ENCODE measurements around the gene FBXO33.

Gene FBXO33

DNA sequence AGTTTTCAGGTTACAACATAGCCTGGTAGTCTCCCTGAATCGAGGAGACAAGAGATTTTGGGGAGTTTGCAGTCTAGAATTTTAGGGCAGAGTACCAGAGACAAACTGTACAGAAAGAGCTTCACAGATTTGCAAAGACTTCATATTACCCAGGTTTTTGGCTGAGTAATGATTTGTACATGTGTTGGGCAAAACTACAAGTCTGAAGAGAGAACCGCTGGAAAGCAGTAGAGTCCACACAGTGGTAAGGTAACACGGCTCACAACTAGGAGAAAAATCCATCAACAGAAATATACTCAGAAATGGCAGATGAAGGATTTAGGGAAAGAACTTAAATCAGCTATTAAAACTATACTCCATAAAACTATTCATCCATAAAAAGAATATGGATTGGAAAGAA, 25.7 kb downstream of the FBXO33 start:
- Histone ChIP-seq H3K27ac (ENCODE audit: insufficient read depth, low read length, poor library complexity, severe bottlenecking) (no peak overlapping the region), H3K4me1 (ENCODE audit: control insufficient read depth, insufficient read depth, low read length, poor library complexity, severe bottlenecking) (no peaks in the 10 kb centered on the region), H3K4me3 (ENCODE audit: insufficient read depth, low read depth, low read length, poor library complexity, severe bottlenecking) (no peak overlapping the region), H3K27me3 (replicated peaks; ENCODE audit: control insufficient read depth, insufficient read depth, low read length, poor library complexity, severe bottlenecking) (no peaks in the 10 kb centered on the region), H3K36me3 (ENCODE audit: control insufficient read depth, insufficient read depth, low read length) (peaks cover under 1% of the 10 kb centered on the region), H3K9me3 (ENCODE audit: control insufficient read depth, low read length) (no peaks in the 10 kb centered on the region)
- DNase-seq = no peak

DNA sequence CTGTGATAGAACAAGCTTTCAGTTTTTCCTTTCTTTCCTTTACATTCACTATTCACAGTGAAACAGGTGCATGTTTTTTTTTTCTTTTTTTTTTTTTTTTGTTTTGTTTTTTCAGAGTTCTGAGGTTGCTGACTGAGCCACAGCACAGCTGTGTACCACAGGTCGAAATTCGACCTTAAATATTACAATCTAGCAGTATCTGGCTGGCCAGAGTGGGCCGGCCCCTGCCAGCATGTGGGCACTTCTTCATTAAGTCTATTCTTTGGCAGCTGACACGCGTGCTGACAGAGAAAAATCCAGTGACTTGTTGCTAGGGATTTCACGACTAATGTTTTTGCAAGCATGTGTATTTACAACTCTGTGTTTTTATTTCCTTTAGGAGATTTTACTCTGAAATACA, 33.9 kb downstream of the FBXO33 start:
- Histone ChIP-seq H3K9me3 (ENCODE audit: control insufficient read depth, low read length) (no peaks in the 10 kb centered on the region), H3K36me3 (ENCODE audit: control insufficient read depth, insufficient read depth, low read length) (peaks cover 52% of the 10 kb centered on the region), H3K4me1 (ENCODE audit: control insufficient read depth, insufficient read depth, low read length, poor library complexity, severe bottlenecking) (no peaks in the 10 kb centered on the region), H3K27me3 (replicated peaks; ENCODE audit: control insufficient read depth, insufficient read depth, low read length, poor library complexity, severe bottlenecking) (no peaks in the 10 kb centered on the region), H3K27ac (ENCODE audit: insufficient read depth, low read length, poor library complexity, severe bottlenecking) (no peak overlapping the region), H3K4me3 (ENCODE audit: insufficient read depth, low read depth, low read length, poor library complexity, severe bottlenecking) (no peak overlapping the region)
- DNase-seq = no peak

DNA sequence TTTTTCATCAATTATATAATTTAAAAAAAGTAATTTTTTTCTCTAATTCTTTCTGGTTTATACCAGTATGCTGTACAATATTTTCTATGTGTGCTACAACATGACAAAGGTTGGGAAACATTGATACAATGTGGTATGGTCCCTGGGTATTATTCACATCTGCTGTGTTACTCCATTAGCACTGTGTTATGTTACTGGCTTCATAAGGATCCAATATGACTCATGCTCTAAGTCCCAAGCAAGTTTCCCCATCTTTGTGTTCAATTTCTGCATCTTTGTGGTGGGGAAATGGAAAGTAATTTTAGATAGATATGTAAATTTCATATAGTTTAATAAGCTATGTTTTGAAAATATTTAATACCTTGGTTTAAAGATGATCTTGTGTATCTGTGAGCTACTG, 35.8 kb downstream of the FBXO33 start:
- Histone ChIP-seq H3K4me1 (ENCODE audit: control insufficient read depth, insufficient read depth, low read length, poor library complexity, severe bottlenecking) (no peaks in the 10 kb centered on the region), H3K27ac (ENCODE audit: insufficient read depth, low read length, poor library complexity, severe bottlenecking) (no peak overlapping the region), H3K27me3 (replicated peaks; ENCODE audit: control insufficient read depth, insufficient read depth, low read length, poor library complexity, severe bottlenecking) (no peaks in the 10 kb centered on the region), H3K4me3 (ENCODE audit: insufficient read depth, low read depth, low read length, poor library complexity, severe bottlenecking) (no peak overlapping the region), H3K9me3 (ENCODE audit: control insufficient read depth, low read length) (no peaks in the 10 kb centered on the region), H3K36me3 (ENCODE audit: control insufficient read depth, insufficient read depth, low read length) (peaks cover 50% of the 10 kb centered on the region)
- DNase-seq = no peak

DNA sequence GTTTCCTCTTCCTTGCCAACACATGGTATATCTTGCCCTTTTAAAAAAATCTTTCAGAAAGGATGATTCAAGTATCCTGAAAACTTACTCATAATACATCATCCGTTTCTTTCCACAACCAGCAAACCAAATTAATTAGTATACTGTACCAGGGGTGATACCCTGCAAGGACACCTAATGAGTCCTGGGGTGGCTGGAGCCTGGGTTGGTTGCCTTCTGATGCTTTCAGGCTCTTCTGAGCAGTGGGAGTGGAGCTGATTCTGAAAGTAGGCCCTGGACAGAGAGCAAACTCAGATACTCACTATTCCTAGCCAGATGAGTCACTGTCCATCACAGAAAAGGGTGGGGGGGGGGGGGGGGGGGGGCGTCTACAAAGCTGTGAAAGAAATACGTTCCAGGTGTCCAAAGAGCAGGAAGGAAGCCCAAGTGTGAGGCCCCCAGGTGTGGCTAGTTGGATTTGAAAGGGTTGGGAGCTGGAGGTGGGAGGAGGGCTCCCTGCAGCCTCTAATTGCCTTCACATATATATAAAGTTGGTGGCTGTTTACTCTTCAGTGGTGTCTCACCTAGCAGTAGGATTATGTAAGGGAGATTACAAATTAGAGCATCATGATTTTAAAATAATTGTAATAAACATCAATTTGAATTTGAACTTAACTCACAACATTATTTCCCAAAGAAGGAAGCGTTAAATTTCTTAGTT, 36.5 kb downstream of the FBXO33 start:
- Histone ChIP-seq H3K27ac (ENCODE audit: insufficient read depth, low read length, poor library complexity, severe bottlenecking) (no peak overlapping the region), H3K9me3 (ENCODE audit: control insufficient read depth, low read length) (no peaks in the 10 kb centered on the region), H3K27me3 (replicated peaks; ENCODE audit: control insufficient read depth, insufficient read depth, low read length, poor library complexity, severe bottlenecking) (no peaks in the 10 kb centered on the region), H3K36me3 (ENCODE audit: control insufficient read depth, insufficient read depth, low read length) (peaks cover 45% of the 10 kb centered on the region), H3K4me3 (ENCODE audit: insufficient read depth, low read depth, low read length, poor library complexity, severe bottlenecking) (no peak overlapping the region), H3K4me1 (ENCODE audit: control insufficient read depth, insufficient read depth, low read length, poor library complexity, severe bottlenecking) (no peaks in the 10 kb centered on the region)
- no peak for DNase-seq

DNA sequence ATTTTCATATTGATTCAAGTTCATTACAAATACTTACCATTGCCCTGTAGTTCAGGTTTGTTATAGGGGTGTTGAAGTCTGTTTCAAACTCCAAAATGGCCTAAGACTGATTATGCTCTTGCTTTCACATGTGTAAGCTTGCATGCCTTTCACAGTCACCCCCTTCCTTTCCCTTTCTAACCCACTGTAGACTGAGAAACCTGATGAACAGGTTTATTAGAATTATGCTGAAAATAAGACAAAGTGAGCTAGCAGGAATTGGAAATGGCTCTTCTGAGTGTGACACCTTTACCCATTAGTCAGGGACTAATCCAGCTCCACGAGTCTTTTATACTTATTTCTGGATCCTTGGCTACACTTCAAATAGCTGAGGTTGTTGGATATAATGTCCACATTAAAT, 38.9 kb downstream of the FBXO33 start:
- H3K36me3 ChIP-seq (ENCODE audit: control insufficient read depth, insufficient read depth, low read length) = peaks cover 23% of the 10 kb centered on the region
- no peak overlapping the region for H3K4me3 ChIP-seq (ENCODE audit: insufficient read depth, low read depth, low read length, poor library complexity, severe bottlenecking)
- H3K27ac ChIP-seq (ENCODE audit: insufficient read depth, low read length, poor library complexity, severe bottlenecking) = no peak overlapping the region
- H3K9me3 ChIP-seq (ENCODE audit: control insufficient read depth, low read length) = no peaks in the 10 kb centered on the region
- no peak for DNase-seq
- no peaks in the 10 kb centered on the region for H3K27me3 ChIP-seq (replicated peaks; ENCODE audit: control insufficient read depth, insufficient read depth, low read length, poor library complexity, severe bottlenecking)
- H3K4me1 ChIP-seq (ENCODE audit: control insufficient read depth, insufficient read depth, low read length, poor library complexity, severe bottlenecking) = no peaks in the 10 kb centered on the region

DNA sequence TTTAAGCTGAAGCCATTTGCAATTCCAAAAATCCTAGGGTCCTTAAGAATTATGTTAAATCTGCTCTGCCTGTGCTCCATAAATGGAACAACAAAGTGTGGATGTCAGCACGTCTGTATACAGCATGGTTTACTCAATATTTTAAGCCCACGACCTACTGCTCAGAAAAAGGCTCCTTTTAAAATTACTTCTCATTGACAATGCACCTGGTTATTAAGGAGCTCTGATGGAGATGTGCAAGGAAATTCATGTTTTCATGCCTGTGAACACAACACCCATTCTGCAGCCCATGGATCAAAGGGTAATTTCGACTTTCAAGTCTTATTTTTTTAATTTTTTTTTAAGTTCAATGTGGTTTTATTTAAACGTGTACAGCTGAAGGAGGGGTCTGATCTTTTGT, 48.1 kb downstream of the FBXO33 start:
- Histone ChIP-seq H3K9me3 (ENCODE audit: control insufficient read depth, low read length) (no peaks in the 10 kb centered on the region), H3K27ac (ENCODE audit: insufficient read depth, low read length, poor library complexity, severe bottlenecking) (no peak overlapping the region), H3K4me3 (ENCODE audit: insufficient read depth, low read depth, low read length, poor library complexity, severe bottlenecking) (no peak overlapping the region), H3K27me3 (replicated peaks; ENCODE audit: control insufficient read depth, insufficient read depth, low read length, poor library complexity, severe bottlenecking) (no peaks in the 10 kb centered on the region), H3K36me3 (ENCODE audit: control insufficient read depth, insufficient read depth, low read length) (no peaks in the 10 kb centered on the region), H3K4me1 (ENCODE audit: control insufficient read depth, insufficient read depth, low read length, poor library complexity, severe bottlenecking) (no peaks in the 10 kb centered on the region)
- no peak for DNase-seq

DNA sequence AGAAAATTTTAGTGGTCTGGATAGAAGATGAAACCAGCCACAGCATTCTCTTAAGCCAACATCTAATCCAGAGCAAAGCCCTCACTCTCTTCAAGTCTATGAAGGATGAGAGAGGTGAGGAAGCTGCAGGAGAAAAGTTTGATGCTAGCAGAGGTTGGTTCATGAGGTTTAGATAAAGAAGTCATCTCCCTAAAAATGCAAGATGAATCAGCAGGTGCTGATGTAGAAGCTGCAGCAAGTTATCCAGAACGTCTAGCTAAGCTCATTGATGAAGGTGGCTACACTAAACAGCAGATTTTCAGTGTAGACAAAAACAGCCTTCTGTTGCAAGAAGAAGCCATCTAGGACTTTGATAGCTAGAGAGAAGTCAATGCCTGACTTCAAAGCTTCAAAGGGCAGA, 48.5 kb downstream of the FBXO33 start:
- Histone ChIP-seq H3K4me3 (ENCODE audit: insufficient read depth, low read depth, low read length, poor library complexity, severe bottlenecking) (no peak overlapping the region), H3K36me3 (ENCODE audit: control insufficient read depth, insufficient read depth, low read length) (no peaks in the 10 kb centered on the region), H3K27me3 (replicated peaks; ENCODE audit: control insufficient read depth, insufficient read depth, low read length, poor library complexity, severe bottlenecking) (no peaks in the 10 kb centered on the region), H3K4me1 (ENCODE audit: control insufficient read depth, insufficient read depth, low read length, poor library complexity, severe bottlenecking) (no peaks in the 10 kb centered on the region), H3K27ac (ENCODE audit: insufficient read depth, low read length, poor library complexity, severe bottlenecking) (no peak overlapping the region), H3K9me3 (ENCODE audit: control insufficient read depth, low read length) (no peaks in the 10 kb centered on the region)
- no peak for DNase-seq

DNA sequence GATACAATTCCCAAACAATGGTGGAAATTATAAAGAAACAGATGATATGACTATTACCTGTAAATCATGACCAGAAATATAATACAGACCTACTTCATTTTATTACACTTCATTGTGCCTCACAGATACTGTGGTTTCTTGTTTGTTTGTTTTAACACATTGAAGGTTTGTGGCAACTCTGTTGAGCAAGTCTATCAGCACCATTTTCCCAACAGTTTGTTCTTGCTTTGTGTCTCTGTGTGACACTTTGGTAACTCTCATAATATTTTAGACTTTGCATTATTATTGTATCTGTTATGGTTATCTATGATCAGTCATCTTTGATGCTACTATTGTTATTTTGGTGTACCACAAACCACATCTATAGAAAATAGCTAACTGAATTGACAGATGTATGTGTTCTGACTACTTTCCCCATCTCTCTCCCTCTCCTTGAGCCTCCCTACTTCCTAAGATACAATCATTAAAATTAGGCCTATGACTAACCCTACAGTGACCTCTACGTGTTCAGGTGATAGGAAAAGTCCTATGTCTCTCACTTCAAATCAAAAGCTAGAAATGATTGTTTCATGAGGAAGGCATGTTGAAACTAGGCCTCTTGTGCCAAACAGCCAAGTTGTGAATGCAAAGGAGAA, 49.1 kb downstream of the FBXO33 start:
- no peaks in the 10 kb centered on the region for H3K4me1 ChIP-seq (ENCODE audit: control insufficient read depth, insufficient read depth, low read length, poor library complexity, severe bottlenecking)
- no peak overlapping the region for H3K27ac ChIP-seq (ENCODE audit: insufficient read depth, low read length, poor library complexity, severe bottlenecking)
- no peaks in the 10 kb centered on the region for H3K9me3 ChIP-seq (ENCODE audit: control insufficient read depth, low read length)
- no peaks in the 10 kb centered on the region for H3K36me3 ChIP-seq (ENCODE audit: control insufficient read depth, insufficient read depth, low read length)
- no peaks in the 10 kb centered on the region for H3K27me3 ChIP-seq (replicated peaks; ENCODE audit: control insufficient read depth, insufficient read depth, low read length, poor library complexity, severe bottlenecking)
- H3K4me3 ChIP-seq (ENCODE audit: insufficient read depth, low read depth, low read length, poor library complexity, severe bottlenecking) = no peak overlapping the region
- DNase-seq = no peak

DNA sequence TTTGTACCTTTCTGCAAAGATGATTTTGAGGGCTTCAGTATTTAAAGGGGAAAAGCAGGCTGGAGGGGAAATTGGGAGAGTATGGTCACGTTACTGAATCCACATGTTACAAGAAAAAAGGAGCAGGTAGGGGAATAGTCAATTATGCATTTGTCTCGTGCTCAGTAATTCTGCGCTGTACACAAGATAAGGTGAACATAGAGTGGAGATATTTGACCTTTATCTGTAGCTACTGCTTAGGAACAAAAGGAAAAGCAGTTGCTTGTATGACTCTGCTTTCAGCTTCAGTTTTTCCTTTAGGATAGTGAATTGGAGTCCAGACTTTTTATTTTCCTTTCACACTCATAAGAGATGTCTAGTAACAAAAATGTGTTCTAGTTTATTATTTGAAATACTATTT, 49.8 kb downstream of the FBXO33 start:
- H3K36me3 ChIP-seq (ENCODE audit: control insufficient read depth, insufficient read depth, low read length) = no peaks in the 10 kb centered on the region
- no peaks in the 10 kb centered on the region for H3K4me1 ChIP-seq (ENCODE audit: control insufficient read depth, insufficient read depth, low read length, poor library complexity, severe bottlenecking)
- H3K27ac ChIP-seq (ENCODE audit: insufficient read depth, low read length, poor library complexity, severe bottlenecking) = no peak overlapping the region
- H3K9me3 ChIP-seq (ENCODE audit: control insufficient read depth, low read length) = no peaks in the 10 kb centered on the region
- H3K4me3 ChIP-seq (ENCODE audit: insufficient read depth, low read depth, low read length, poor library complexity, severe bottlenecking) = no peak overlapping the region
- no peak for DNase-seq
- no peaks in the 10 kb centered on the region for H3K27me3 ChIP-seq (replicated peaks; ENCODE audit: control insufficient read depth, insufficient read depth, low read length, poor library complexity, severe bottlenecking)

DNA sequence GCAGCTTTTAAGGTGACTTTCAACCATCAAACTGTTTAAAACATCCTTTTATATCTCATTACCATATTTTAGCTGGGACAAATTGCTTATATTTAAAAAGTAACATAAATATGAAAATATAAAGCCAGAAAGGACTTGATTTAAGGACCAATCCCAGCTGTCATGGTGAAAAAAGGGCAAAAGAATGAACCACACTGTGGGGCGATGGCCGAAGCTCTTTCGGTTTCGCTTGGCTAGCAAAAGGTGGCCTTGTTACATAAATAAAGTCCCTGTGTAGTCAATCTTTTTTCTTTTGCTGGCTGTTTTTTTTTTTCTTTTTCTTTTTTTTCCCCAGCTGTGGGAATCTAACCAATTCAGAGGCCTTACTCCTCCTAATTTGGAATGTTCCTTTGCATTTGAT, 50.9 kb downstream of the FBXO33 start:
- no peak for DNase-seq
- H3K36me3 ChIP-seq (ENCODE audit: control insufficient read depth, insufficient read depth, low read length) = no peaks in the 10 kb centered on the region
- H3K27ac ChIP-seq (ENCODE audit: insufficient read depth, low read length, poor library complexity, severe bottlenecking) = no peak overlapping the region
- no peak overlapping the region for H3K4me3 ChIP-seq (ENCODE audit: insufficient read depth, low read depth, low read length, poor library complexity, severe bottlenecking)
- no peaks in the 10 kb centered on the region for H3K27me3 ChIP-seq (replicated peaks; ENCODE audit: control insufficient read depth, insufficient read depth, low read length, poor library complexity, severe bottlenecking)
- no peaks in the 10 kb centered on the region for H3K4me1 ChIP-seq (ENCODE audit: control insufficient read depth, insufficient read depth, low read length, poor library complexity, severe bottlenecking)
- H3K9me3 ChIP-seq (ENCODE audit: control insufficient read depth, low read length) = no peaks in the 10 kb centered on the region

All from effector memory CD4-positive, alpha-beta T cell (primary cell).